GM12878 (cell line): ENCODE data around the gene ELK3. TPM values are rescaled to one million over a fixed set of nuclear protein-coding genes. Genes with fewer than 3 reads are reported as not detected.

Source experiments
- ATAC-seq: fragments of 200-7000 bp; cut with Tn5 transposase; 3 replicates; pipeline ENCODE4 v1.9.1; 2020; ENCODE audit warnings: mild to moderate bottlenecking, moderate library complexity
- BruUV-seq: library from RNA; stranded (reverse); fragments of 400-500 nt; replicated peaks from 2 replicates; lab custom pipeline; 2021; lab: Mats Ljungman, UMichigan
- CTCF ChIA-PET: fragments of 300-600 bp; sonication (Branson Sonifier 250); formaldehyde crosslinking; extraction: SDS; loops from one replicate; lab custom pipeline; 2021; ENCODE audit warnings: inconsistent platforms; lab: Yijun Ruan, JAX
- POLR2A ChIA-PET: fragments of 350-600 bp; formaldehyde crosslinking; extraction: SDS; loops from one replicate; lab custom pipeline; 2021; ENCODE audit warnings: inconsistent platforms; lab: Charles Lee
- RAD21 ChIA-PET: fragments of 300-600 bp; sonication (Branson Sonifier 250); formaldehyde crosslinking; loops from one replicate; lab custom pipeline; 2023; ENCODE audit warnings: antibody characterized with exemption; ENCODE audit not compliant: unreplicated experiment; lab: Charles Lee
- SMC1A ChIA-PET: fragments of 300-600 bp; sonication (Branson Sonifier 250); formaldehyde crosslinking; loops from one replicate; lab custom pipeline; 2023; ENCODE audit not compliant: unreplicated experiment, uncharacterized antibody; lab: Charles Lee
- DNase-seq: peaks from one replicate; pipeline ENCODE4 v3.0.0-alpha.2; 2011; ENCODE audit warnings: low read depth, low spot score
- FAIRE-seq: peaks from 3 replicates; lab custom pipeline; 2011; peaks lifted over from hg19 to GRCh38; lab: Jason Lieb, UNC
- H2AFZ ChIP-seq: 2 replicates; pipeline ENCODE4 v1.6.0; 2011; ENCODE audit warnings: low read depth, low read length, control low read depth; ENCODE audit not compliant: control insufficient read depth
- H3K27ac ChIP-seq: 2 replicates; pipeline ENCODE4 v1.5.1; 2011; ENCODE audit warnings: control low read depth; ENCODE audit not compliant: control insufficient read depth, insufficient read depth
- H3K27me3 ChIP-seq, 2 experiments: replicated peaks in 1 of 2; 2 replicates each; pipeline versions ENCODE4 v1.6.0 to v1.6.1; 2011; ENCODE audit warnings: low read length in 1 of 2; ENCODE audit not compliant: control insufficient read depth in 2 of 2, insufficient read depth in 2 of 2
- H3K36me3 ChIP-seq, 2 experiments: 2 replicates each; pipeline ENCODE4 v1.5.1; 2011; ENCODE audit warnings: low read length in 1 of 2; ENCODE audit not compliant: control insufficient read depth in 2 of 2, insufficient read depth in 2 of 2
- H3K4me1 ChIP-seq: 2 replicates; pipeline ENCODE4 v1.6.1; 2011; ENCODE audit warnings: mild to moderate bottlenecking, low read length, moderate library complexity, mixed read lengths; ENCODE audit not compliant: control insufficient read depth, insufficient read depth
- H3K4me2 ChIP-seq: 2 replicates; pipeline ENCODE4 v1.6.0; 2011; ENCODE audit warnings: control low read depth; ENCODE audit not compliant: control insufficient read depth, insufficient read depth
- H3K4me3 ChIP-seq: fragments of 200-600 bp; sonication (generic); 2 replicates; pipeline ENCODE4 v1.5.1; 2016
- H3K79me2 ChIP-seq: 2 replicates; pipeline ENCODE4 v1.6.0; 2011; ENCODE audit warnings: low read length; ENCODE audit not compliant: control insufficient read depth, insufficient read depth
- H3K9ac ChIP-seq: 2 replicates; pipeline ENCODE4 v1.8.0; 2011; ENCODE audit warnings: low read length, control low read depth, mixed read lengths; ENCODE audit not compliant: control insufficient read depth, insufficient read depth
- H3K9me3 ChIP-seq: replicated peaks from 3 replicates; pipeline ENCODE4 v1.5.1; 2011; ENCODE audit warnings: mild to moderate bottlenecking, low read length; ENCODE audit not compliant: control insufficient read depth, insufficient read depth
- H4K20me1 ChIP-seq: 2 replicates; pipeline ENCODE4 v1.6.0; 2011; ENCODE audit not compliant: control insufficient read depth, insufficient read depth
- BCL11A ChIP-seq: IDR thresholded peaks from 2 replicates; pipeline ENCODE4 v1.6.1; 2011; ENCODE audit warnings: low read depth, low read length
- BHLHE40 ChIP-seq, 2 experiments: fragments of 450-650 bp in 1 of 2; IDR thresholded peaks; 2 replicates each; pipeline ENCODE4 v1.6.1; 2011 to 2017; ENCODE audit warnings: low read depth in 2 of 2, borderline replicate concordance in 1 of 2, improper control_type of control experiment in 1 of 2, low read length in 1 of 2, mild to moderate bottlenecking in 1 of 2
- CHD1 ChIP-seq: IDR thresholded peaks from 2 replicates; pipeline ENCODE4 v1.6.1; 2012; ENCODE audit warnings: low read depth, low read length, improper control_type of control experiment
- ETV6 ChIP-seq, 2 experiments: fragments of 450-650 bp in 1 of 2; IDR thresholded peaks in 1 of 2; conservative IDR thresholded peaks in 1 of 2; 2 replicates each; pipeline ENCODE4 v1.6.1; 2014; ENCODE audit warnings: antibody characterized with exemption in 1 of 2, borderline replicate concordance in 1 of 2, low read depth in 1 of 2, mild to moderate bottlenecking in 1 of 2, moderate library complexity in 1 of 2
- HCFC1 ChIP-seq: fragments of 150-350 bp; IDR thresholded peaks from 2 replicates; pipeline ENCODE4 v1.6.1; 2014; ENCODE audit warnings: low read length
- IKZF2 ChIP-seq, 2 experiments: fragments of 450-650 bp; IDR thresholded peaks; 2 replicates each; pipeline ENCODE4 v1.6.1; 2017; ENCODE audit warnings: mild to moderate bottlenecking in 2 of 2, moderate library complexity in 2 of 2
- KAT2A ChIP-seq: conservative IDR thresholded peaks from 2 replicates; pipeline ENCODE4 v1.6.1; 2011; ENCODE audit warnings: low read depth, low read length; ENCODE audit not compliant: control insufficient read depth
- KDM1A ChIP-seq: fragments of 200-600 bp; sonication (generic); IDR thresholded peaks from 2 replicates; pipeline ENCODE4 v1.6.1; 2016; ENCODE audit warnings: borderline replicate concordance
- SP1 ChIP-seq: IDR thresholded peaks from one replicate; pipeline ENCODE4 v1.6.1; 2011; ENCODE audit warnings: low read depth, low read length
- SPI1 ChIP-seq: IDR thresholded peaks from 2 replicates; pipeline ENCODE4 v1.6.1; 2011; ENCODE audit warnings: low read depth, mild to moderate bottlenecking, low read length, moderate library complexity, borderline replicate concordance; ENCODE audit not compliant: insufficient read depth
- SUZ12 ChIP-seq: fragments of 200-600 bp; sonication (generic); IDR thresholded peaks from one replicate; pipeline ENCODE4 v1.6.1; 2018; ENCODE audit warnings: antibody characterized with exemption, mild to moderate bottlenecking; ENCODE audit not compliant: unreplicated experiment
- WRNIP1 ChIP-seq: IDR thresholded peaks from 2 replicates; pipeline ENCODE4 v1.6.1; 2011; ENCODE audit warnings: low read depth, low read length, improper control_type of control experiment, borderline replicate concordance
- ZNF24 ChIP-seq: fragments of 450-650 bp; IDR thresholded peaks from 2 replicates; pipeline ENCODE4 v1.6.1; 2017; ENCODE audit warnings: antibody characterized with exemption, mild to moderate bottlenecking
- WGBS: methylation state at CpG from one replicate; pipeline ENCODE4 v1.1.6; 2016; ENCODE audit warnings: low lambda C conversion rate; ENCODE audit not compliant: insufficient replicate concordance, insufficient coverage; ENCODE audit errors: missing lambda C conversion rate; 5-methylcytosine and 5-hydroxymethylcytosine counted together
- in situ Hi-C: fragments of 300-500 bp; cut with MboI; formaldehyde crosslinking; loops from 9 replicates; pipeline ENCODE4 v1.14.3; 2018; ENCODE audit warnings: mixed read lengths
- intact Hi-C: fragments of 100-400 bp; cut with micrococcal nuclease; formaldehyde crosslinking; loops from one replicate; pipeline ENCODE4 v1.14.2; 2022; ENCODE audit not compliant: unreplicated experiment
- polyA plus RNA-seq, 11 experiments: library from polyadenylated mRNA; depleted of rRNA in 4 of 11; unstranded in 6 of 11; stranded (reverse) in 5 of 11; fragments of >200 nt; fragmentation: Nextera tagmentation in 4 of 11; fragmentation: Illumina TruSeq in 1 of 11; extraction: Ambion mirVana in 4 of 11; extraction: Trizol in 1 of 11; gene quantifications; 1 replicate in 1 of 11; 2 replicates in 10 of 11; pipeline versions ENCODE4 v1.2.1 to v1.2.3, GENCODE V29; 2011 to 2016; ENCODE audit warnings: inconsistent platforms in 2 of 11, missing spikeins in 2 of 11, low read depth in 1 of 11
- total RNA-seq, 4 experiments: library from RNA; depleted of rRNA in 3 of 4; stranded (reverse); fragments of >200 nt in 3 of 4; fragmentation: Illumina TruSeq in 1 of 4; extraction: Trizol in 1 of 4; gene quantifications; 2 replicates each; pipeline versions ENCODE4 v1.2.1 to v1.2.3, GENCODE V29; 2013 to 2021
- TF ChIP-seq, protein P1 (sequence below): IDR thresholded peaks from 2 replicates; pipeline ENCODE4 v1.6.1; 2012; ENCODE audit warnings: low read depth, low read length, improper control_type of control experiment

Gene ELK3
- total and polyA plus RNA-seq, 10 of the 15 experiments (the other 5 are each of a cell fraction or from before 2014, with no cell fraction given): 0.37 to 4.8 (median 0.88) TPM

DNA sequence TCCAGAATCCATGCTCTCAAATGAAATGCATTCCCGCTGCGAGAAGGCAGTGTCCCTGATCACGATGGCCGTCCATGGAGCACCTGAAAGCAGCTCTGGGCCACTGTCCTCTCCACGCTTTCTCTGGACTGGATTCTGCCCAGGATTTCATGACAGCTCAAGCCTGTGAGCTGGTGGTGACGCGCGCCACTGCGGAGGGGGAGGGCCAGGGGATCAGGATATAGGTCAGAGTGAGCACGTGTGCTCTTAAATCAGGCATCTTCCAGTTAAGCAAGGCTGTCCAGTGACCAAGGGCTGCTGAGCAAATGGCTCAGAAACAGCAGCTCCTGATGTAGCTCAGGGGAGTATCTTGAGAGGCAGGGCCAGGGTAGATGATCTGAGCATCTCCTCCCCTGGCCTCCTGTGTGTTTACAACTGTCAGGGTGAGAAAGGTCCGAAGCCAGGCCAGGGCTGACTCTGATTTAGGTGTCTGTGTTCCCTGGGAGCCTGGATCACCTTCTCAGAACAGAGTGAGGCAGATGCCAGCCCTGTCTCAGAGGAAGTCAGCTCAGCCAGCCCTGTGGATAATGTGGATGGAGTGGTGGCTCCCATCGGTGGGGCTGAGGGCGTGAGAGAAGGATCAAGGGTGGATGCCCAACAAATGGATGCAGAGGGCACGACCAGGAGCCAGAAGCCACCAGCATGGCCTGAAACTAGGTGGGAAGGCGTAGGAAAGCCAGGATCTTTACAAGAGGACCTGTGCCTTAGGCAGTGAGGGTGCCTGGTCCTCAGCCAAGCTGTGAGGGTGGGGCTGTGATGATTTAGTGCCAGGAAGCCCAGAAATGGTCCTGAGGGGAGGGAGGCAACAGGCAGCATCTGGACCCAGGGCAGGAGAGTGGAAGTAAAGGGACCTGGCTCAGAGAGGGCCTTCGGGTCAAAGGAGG lies 55.3 kb downstream of the ELK3 start:
- Histone ChIP-seq H2AFZ (no peak overlapping the region), H3K9me3 (no peaks in the 10 kb centered on the region), H3K36me3 (peaks cover 0 to 13% of the 10 kb centered on the region in 2 experiments; a peak in 3 of 4 replicates), H3K9ac (no peak overlapping the region), H3K27ac (no peak overlapping the region), H3K79me2 (no peaks in the 10 kb centered on the region), H3K27me3 (no peaks in the 10 kb centered on the region), H3K4me1 (no peaks in the 10 kb centered on the region)
- WGBS: 88% methylated on average over 15 of the region's 16 CpGs
- RAD21 ChIA-PET: no interaction called here
- SMC1A ChIA-PET: interaction anchor here (0.7 kb wide), 2 partner anchors 11 to 148 kb away, joined by 3 read pairs; no protein-coding TSS in a partner anchor
- POLR2A ChIA-PET: interaction anchor here (1.0 kb wide), 1 partner anchor 9 kb away, joined by 3 read pairs; no protein-coding TSS in a partner anchor
- CTCF ChIA-PET: no interaction called here
- no TSS peak for BruUV-seq
- intact Hi-C loops (no loop called here), in situ Hi-C loops (no loop called here)
- no peak for DNase-seq
- TF ChIP-seq SP1 (no peak), ETV6 (conservative IDR thresholded peaks at IDR 0.05 in 1 of 2, IDR thresholded peaks at IDR 0.05 in 1 of 2; ENCODE audit: borderline replicate concordance in 1 of 2, low read depth in 1 of 2) (no peak), HCFC1 (no peak), BHLHE40 (IDR thresholded peaks at IDR 0.05; ENCODE audit: borderline replicate concordance in 1 of 2, low read depth in 2 of 2, low read length in 1 of 2) (no peak), IKZF2 (IDR thresholded peaks at IDR 0.05) (no peak), WRNIP1 (no peak), SUZ12 (no peak), ZNF24 (no peak), SPI1 (no peak), KDM1A (no peak), CHD1 (no peak), BCL11A (no peak), KAT2A (no peak)
- TF ChIP-seq, protein P1, sequence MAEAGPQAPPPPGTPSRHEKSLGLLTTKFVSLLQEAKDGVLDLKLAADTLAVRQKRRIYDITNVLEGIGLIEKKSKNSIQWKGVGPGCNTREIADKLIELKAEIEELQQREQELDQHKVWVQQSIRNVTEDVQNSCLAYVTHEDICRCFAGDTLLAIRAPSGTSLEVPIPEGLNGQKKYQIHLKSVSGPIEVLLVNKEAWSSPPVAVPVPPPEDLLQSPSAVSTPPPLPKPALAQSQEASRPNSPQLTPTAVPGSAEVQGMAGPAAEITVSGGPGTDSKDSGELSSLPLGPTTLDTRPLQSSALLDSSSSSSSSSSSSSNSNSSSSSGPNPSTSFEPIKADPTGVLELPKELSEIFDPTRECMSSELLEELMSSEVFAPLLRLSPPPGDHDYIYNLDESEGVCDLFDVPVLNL: no peak
- TF ChIP-seq, all 136 proteins: peak for 0
- Histone ChIP-seq H4K20me1 (no peaks in the 10 kb centered on the region), H3K4me2 (no peak overlapping the region), H3K4me3 (no peak overlapping the region)
- ATAC-seq (no peak; the same call in 2 of the 3 replicates), FAIRE-seq (no peak)
